ENCODE data around the gene SLC18B1. TPM values are rescaled to one million over a fixed set of nuclear protein-coding genes. Genes with fewer than 3 reads are reported as not detected.

The SLC18B1 gene
- total and polyA plus RNA-seq, 2 of the 13 experiments (the other 11 are each of a cell fraction or from before 2014, with no cell fraction given): 11.4 to 13.8 TPM

DNA sequence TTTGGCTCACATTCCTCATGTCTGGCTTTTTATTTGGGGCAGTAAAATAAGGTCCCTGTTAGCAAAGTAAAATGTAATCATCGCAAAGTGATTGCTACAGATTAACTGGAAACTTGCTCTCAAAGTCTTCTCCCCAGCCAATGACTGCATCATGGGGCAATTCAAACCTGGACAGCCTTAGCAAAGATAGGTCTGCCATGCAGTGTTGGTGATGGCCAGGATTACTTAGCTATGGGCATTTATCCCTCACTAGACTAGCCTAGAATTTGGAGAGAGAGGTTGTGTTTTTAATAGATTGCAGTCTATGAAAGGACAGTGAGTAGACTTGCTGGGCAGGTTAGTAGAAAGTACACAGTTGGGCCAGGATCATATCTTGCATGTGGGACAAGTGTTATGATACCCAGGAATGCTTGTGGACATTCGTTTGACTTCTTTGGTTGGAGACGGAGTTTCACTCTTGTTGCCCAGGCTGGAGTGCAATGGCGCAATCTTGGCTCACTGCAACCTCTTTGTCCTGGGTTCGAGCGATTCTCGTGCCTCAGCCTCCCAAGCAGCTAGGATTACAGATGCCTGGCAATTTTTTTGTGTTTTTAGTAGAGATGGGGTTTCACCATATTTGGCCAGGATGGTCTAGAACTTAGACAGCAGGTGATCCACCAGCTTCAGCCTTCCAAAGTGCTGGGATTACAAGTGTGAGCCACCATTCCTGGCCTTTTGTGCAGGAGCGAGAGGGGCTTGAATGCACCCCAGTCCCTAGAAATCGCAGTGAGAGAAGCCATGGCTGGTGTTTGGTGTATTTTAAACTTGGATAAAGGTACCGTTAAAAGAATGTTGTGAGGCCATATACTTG is 19.3 kb upstream of the SLC18B1 start (continued):
- TF ChIP-seq, protein P1, sequence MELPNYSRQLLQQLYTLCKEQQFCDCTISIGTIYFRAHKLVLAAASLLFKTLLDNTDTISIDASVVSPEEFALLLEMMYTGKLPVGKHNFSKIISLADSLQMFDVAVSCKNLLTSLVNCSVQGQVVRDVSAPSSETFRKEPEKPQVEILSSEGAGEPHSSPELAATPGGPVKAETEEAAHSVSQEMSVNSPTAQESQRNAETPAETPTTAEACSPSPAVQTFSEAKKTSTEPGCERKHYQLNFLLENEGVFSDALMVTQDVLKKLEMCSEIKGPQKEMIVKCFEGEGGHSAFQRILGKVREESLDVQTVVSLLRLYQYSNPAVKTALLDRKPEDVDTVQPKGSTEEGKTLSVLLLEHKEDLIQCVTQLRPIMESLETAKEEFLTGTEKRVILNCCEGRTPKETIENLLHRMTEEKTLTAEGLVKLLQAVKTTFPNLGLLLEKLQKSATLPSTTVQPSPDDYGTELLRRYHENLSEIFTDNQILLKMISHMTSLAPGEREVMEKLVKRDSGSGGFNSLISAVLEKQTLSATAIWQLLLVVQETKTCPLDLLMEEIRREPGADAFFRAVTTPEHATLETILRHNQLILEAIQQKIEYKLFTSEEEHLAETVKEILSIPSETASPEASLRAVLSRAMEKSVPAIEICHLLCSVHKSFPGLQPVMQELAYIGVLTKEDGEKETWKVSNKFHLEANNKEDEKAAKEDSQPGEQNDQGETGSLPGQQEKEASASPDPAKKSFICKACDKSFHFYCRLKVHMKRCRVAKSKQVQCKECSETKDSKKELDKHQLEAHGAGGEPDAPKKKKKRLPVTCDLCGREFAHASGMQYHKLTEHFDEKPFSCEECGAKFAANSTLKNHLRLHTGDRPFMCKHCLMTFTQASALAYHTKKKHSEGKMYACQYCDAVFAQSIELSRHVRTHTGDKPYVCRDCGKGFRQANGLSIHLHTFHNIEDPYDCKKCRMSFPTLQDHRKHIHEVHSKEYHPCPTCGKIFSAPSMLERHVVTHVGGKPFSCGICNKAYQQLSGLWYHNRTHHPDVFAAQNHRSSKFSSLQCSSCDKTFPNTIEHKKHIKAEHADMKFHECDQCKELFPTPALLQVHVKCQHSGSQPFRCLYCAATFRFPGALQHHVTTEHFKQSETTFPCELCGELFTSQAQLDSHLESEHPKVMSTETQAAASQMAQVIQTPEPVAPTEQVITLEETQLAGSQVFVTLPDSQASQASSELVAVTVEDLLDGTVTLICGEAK (IDR thresholded peaks at IDR 0.05): no peak
- TF ChIP-seq, protein P1 (CRISPR knock-in tag; IDR thresholded peaks at IDR 0.05): no peak
- TF ChIP-seq, protein P2, sequence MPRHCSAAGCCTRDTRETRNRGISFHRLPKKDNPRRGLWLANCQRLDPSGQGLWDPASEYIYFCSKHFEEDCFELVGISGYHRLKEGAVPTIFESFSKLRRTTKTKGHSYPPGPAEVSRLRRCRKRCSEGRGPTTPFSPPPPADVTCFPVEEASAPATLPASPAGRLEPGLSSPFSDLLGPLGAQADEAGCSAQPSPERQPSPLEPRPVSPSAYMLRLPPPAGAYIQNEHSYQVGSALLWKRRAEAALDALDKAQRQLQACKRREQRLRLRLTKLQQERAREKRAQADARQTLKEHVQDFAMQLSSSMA (CRISPR knock-in tag; IDR thresholded peaks at IDR 0.05): peak; percentile 31; the same call in 1 of the 2 replicates
- TF ChIP-seq ZNF468 (CRISPR knock-in tag; IDR thresholded peaks at IDR 0.05): no peak
- TF ChIP-seq, protein P3, sequence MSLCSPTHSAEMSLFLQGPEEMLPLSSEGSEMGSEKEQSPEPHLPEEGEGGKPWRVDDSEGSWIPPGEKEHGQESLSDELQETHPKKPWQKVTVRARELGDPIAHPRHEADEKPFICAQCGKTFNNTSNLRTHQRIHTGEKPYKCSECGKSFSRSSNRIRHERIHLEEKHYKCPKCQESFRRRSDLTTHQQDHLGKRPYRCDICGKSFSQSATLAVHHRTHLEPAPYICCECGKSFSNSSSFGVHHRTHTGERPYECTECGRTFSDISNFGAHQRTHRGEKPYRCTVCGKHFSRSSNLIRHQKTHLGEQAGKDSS (CRISPR knock-in tag; IDR thresholded peaks at IDR 0.05; ENCODE audit: borderline replicate concordance, low read depth): peak; percentile 71; the same call in 1 of the 2 replicates
- peak; percentile 47 for TF ChIP-seq POLR2AphosphoS5 (IDR thresholded peaks at IDR 0.05; ENCODE audit: low read depth, low read length)
- no peak for TF ChIP-seq ZNF567 (CRISPR knock-in tag; IDR thresholded peaks at IDR 0.05; ENCODE audit: borderline replicate concordance)
- TF ChIP-seq ZNF546 (CRISPR knock-in tag; conservative IDR thresholded peaks at IDR 0.05): no peak
- TF ChIP-seq ZNF251 (CRISPR knock-in tag; IDR thresholded peaks at IDR 0.05): 0 out of 2 replicates have a peak, but pooled peaks have one; percentile 30
- TF ChIP-seq, protein P4, sequence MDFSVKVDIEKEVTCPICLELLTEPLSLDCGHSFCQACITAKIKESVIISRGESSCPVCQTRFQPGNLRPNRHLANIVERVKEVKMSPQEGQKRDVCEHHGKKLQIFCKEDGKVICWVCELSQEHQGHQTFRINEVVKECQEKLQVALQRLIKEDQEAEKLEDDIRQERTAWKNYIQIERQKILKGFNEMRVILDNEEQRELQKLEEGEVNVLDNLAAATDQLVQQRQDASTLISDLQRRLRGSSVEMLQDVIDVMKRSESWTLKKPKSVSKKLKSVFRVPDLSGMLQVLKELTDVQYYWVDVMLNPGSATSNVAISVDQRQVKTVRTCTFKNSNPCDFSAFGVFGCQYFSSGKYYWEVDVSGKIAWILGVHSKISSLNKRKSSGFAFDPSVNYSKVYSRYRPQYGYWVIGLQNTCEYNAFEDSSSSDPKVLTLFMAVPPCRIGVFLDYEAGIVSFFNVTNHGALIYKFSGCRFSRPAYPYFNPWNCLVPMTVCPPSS (IDR thresholded peaks at IDR 0.05): no peak
- no peak for TF ChIP-seq TCF12 (IDR thresholded peaks at IDR 0.05)
- 0 out of 2 replicates have a peak, but pooled peaks have one; percentile 15 for TF ChIP-seq TCF12 (CRISPR knock-in tag; IDR thresholded peaks at IDR 0.05)
- TF ChIP-seq, protein P5, sequence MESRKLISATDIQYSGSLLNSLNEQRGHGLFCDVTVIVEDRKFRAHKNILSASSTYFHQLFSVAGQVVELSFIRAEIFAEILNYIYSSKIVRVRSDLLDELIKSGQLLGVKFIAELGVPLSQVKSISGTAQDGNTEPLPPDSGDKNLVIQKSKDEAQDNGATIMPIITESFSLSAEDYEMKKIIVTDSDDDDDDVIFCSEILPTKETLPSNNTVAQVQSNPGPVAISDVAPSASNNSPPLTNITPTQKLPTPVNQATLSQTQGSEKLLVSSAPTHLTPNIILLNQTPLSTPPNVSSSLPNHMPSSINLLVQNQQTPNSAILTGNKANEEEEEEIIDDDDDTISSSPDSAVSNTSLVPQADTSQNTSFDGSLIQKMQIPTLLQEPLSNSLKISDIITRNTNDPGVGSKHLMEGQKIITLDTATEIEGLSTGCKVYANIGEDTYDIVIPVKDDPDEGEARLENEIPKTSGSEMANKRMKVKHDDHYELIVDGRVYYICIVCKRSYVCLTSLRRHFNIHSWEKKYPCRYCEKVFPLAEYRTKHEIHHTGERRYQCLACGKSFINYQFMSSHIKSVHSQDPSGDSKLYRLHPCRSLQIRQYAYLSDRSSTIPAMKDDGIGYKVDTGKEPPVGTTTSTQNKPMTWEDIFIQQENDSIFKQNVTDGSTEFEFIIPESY (CRISPR knock-in tag; IDR thresholded peaks at IDR 0.05): 0 out of 2 replicates have a peak, but pooled peaks have one; percentile 8

Measured in HepG2 (cell line).